ENCODE measurements around the gene NASP. TPM values are rescaled to one million over a fixed set of nuclear protein-coding genes. Genes with fewer than 3 reads are reported as not detected.

NASP gene
- polyA plus RNA-seq, 1 of the 3 experiments (the other 2 are of a cell fraction) = 152 TPM

- Histone ChIP-seq H3K36me3 (replicated peaks in 1 of 2; ENCODE audit: control insufficient read depth in 1 of 2, insufficient read depth in 2 of 2, low read length in 1 of 2) (no peaks in the 10 kb centered on the region), H3K9me2 (no peaks in the 10 kb centered on the region), H3F3A (replicated peaks; ENCODE audit: insufficient read depth) (peaks cover 8% of the 10 kb centered on the region), H2AFZ (ENCODE audit: low read depth) (peak overlapping the region; percentile 77; the same call in 1 of the 2 replicates), H3K9ac (peak overlapping the region; percentile 96), H3K4me2 (peak overlapping the region; percentile 96), H3K79me2 (ENCODE audit: insufficient read depth) (peaks cover 54% of the 10 kb centered on the region), H3K27me3 (ENCODE audit: insufficient read depth) (no peaks in the 10 kb centered on the region), H3K9me3 (no peaks in the 10 kb centered on the region), H3K4me1 (ENCODE audit: control insufficient read depth in 1 of 2, insufficient read depth in 2 of 2, low read depth in 1 of 2, low read length in 1 of 2) (peaks cover 5 to 9% of the 10 kb centered on the region in 2 experiments; a peak in 3 of 4 replicates), H3K27ac (ENCODE audit: low read depth in 2 of 2, low read length in 1 of 2) (peak overlapping the region; percentile 89 to 90), H3K4me3 (ENCODE audit: low read depth in 2 of 2, low read length in 1 of 2) (peak overlapping the region; percentile 76 to 97), H4K20me1 (ENCODE audit: insufficient read depth) (peaks cover 48% of the 10 kb centered on the region)
- ChIA-PET CTCF (interaction anchor here (0.8 to 6.5 kb wide), 4 partner anchors 14 to 72 kb away, joined by 3 to 55 read pairs (median 5); no protein-coding TSS in a partner anchor), POLR2A (interaction anchor here (1.0 to 4.7 kb wide), 5 partner anchors 34 to 245 kb away, joined by 3 to 32 read pairs (median 7); partner anchors contain the start of genes AKR1A1, GPBP1L1, PRDX1 and TOE1)
- DNase-seq = peak; percentile 95
- 1% methylated on average over 36 of the region's 59 CpGs for WGBS (ENCODE audit: low lambda C conversion rate)
- TF ChIP-seq YY1 (IDR thresholded peaks at IDR 0.05; ENCODE audit: low read depth) (peak; percentile 88), TEAD4 (IDR thresholded peaks at IDR 0.05; ENCODE audit: borderline replicate concordance, insufficient read depth) (no peak), CTCF (IDR thresholded peaks at IDR 0.05) (peak; percentile 37; the same call in 1 of the 2 replicates), RFX5 (IDR thresholded peaks at IDR 0.05; ENCODE audit: low read length) (peak; percentile 84), IRF3 (IDR thresholded peaks at IDR 0.05; ENCODE audit: low read depth, low read length) (no peak), TAF1 (IDR thresholded peaks at IDR 0.05; ENCODE audit: borderline replicate concordance, low read depth, low read length) (peak; percentile 68; the same call in 1 of the 2 replicates), MAX (IDR thresholded peaks at IDR 0.05; ENCODE audit: low read depth) (peak; percentile 38), CHD2 (IDR thresholded peaks at IDR 0.05; ENCODE audit: low read length, partially characterized antibody) (no peak), POLR2AphosphoS5 (IDR thresholded peaks at IDR 0.05; ENCODE audit: low read depth, low read length) (peak; percentile 46; the same call in 1 of the 2 replicates), EZH2phosphoT487 (IDR thresholded peaks at IDR 0.05; ENCODE audit: borderline replicate concordance, low read depth) (no peak), PBX3 (IDR thresholded peaks at IDR 0.05) (no peak), TCF12 (IDR thresholded peaks at IDR 0.05) (no peak), SIN3A (IDR thresholded peaks at IDR 0.05; ENCODE audit: borderline replicate concordance, low read depth, low read length) (0 out of 2 replicates have a peak, but pooled peaks have one; percentile 25), ELF1 (IDR thresholded peaks at IDR 0.05) (no peak), SMC3 (IDR thresholded peaks at IDR 0.05; ENCODE audit: low read depth, low read length) (no peak), RXRA (IDR thresholded peaks at IDR 0.05; ENCODE audit: borderline replicate concordance, low read depth) (no peak), NFIC (IDR thresholded peaks at IDR 0.05; ENCODE audit: borderline replicate concordance) (no peak), NRF1 (IDR thresholded peaks at IDR 0.05; ENCODE audit: low read depth, low read length) (peak; percentile 43), ZBTB33 (IDR thresholded peaks at IDR 0.05; ENCODE audit: borderline replicate concordance, low read depth) (no peak), RAD21 (IDR thresholded peaks at IDR 0.05; ENCODE audit: low read length) (no peak), FOXM1 (IDR thresholded peaks at IDR 0.05; ENCODE audit: low read depth) (no peak), REST (IDR thresholded peaks at IDR 0.05; ENCODE audit: low read depth, low read length) (no peak)
Observed at GRCh38 chr1:45584351-45585109, 689 bp downstream of the NASP start.
